OCI-LY1 (cell line): Measurements from ENCODE around the gene MEGF8.
A peak's percentile ranks its signal among the peaks of the same experiment; 100 is the strongest.

Experiments used
- CTCF ChIP-seq: fragments of 200-600 bp; sonication (generic), shearing (Covaris generic); IDR thresholded peaks from 2 replicates; pipeline ENCODE4 v1.5.1; 2017; ENCODE audit warnings: mild to moderate bottlenecking, antibody characterized with exemption, low read length, moderate library complexity, mixed read lengths
- EZH2 ChIP-seq: fragments of 200-600 bp; sonication (generic), shearing (Covaris generic); IDR thresholded peaks from 2 replicates; pipeline ENCODE4 v1.8.0; 2017; ENCODE audit warnings: borderline replicate concordance, mixed run types, mild to moderate bottlenecking, antibody characterized with exemption, low read length, moderate library complexity, mixed read lengths

GRCh38 chr19:42290523-42291434 is 34.7 kb upstream of the MEGF8 start:
- peak; percentile 75 for TF ChIP-seq CTCF
- TF ChIP-seq EZH2: no peak
